GM19099 (cell line): ENCODE measurements around the gene POGZ.

Source experiments
- POLR2A ChIP-seq: IDR thresholded peaks from 3 replicates; pipeline ENCODE4 v1.6.1; 2011; ENCODE audit warnings: low read depth; ENCODE audit not compliant: insufficient read length; ENCODE audit errors: extremely low read depth

The POGZ gene

DNA sequence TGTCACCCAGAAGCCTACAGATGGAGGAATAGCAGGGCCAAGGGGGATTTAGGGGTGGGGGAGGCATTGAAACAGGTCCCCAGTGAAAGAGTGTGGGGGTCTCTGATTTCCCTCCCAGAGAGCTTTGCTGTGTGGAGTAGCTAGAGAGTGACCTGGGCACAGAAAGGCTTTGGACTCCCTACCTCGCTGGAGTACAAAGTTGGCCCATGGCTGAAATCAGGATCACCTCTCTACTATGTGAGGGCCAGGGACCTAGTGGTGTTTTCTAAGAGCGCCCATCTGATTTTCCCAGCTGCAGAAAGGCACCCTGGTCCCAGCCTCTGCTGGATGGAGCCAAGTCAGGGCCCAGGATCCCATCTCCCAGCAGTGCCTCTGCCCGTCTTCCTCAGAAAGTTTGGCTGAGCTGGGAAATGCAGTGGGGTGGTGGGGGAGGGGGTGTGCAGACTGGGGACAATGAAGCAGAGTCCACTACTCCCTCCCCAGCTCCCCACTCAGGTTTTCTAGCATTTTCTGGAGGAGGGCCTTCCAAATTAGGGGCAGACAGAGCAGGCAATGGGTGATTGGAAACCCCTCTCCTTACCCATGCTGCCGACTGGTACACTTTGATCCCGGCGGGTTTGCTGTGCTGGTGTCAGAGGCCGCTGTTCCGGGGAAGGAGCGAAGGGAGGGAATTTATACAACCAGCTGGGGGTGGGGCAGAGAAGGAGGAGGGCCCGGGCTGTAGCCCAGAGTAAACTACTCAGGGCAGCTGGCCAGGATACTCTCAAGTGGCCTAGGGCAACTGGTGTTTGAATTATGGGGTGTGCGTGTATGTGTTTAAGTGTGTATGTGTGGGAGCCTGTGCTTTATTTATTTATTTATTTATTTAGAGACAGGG, 87.0 kb downstream of the POGZ start, which contains the start of gene SELENBP1:
Gene SELENBP1, minus strand, starts transcription at position 648 of the 877 bp plus-strand sequence. Its CDS starts 64 bp downstream, at position 584.
- no peak for TF ChIP-seq POLR2A

DNA sequence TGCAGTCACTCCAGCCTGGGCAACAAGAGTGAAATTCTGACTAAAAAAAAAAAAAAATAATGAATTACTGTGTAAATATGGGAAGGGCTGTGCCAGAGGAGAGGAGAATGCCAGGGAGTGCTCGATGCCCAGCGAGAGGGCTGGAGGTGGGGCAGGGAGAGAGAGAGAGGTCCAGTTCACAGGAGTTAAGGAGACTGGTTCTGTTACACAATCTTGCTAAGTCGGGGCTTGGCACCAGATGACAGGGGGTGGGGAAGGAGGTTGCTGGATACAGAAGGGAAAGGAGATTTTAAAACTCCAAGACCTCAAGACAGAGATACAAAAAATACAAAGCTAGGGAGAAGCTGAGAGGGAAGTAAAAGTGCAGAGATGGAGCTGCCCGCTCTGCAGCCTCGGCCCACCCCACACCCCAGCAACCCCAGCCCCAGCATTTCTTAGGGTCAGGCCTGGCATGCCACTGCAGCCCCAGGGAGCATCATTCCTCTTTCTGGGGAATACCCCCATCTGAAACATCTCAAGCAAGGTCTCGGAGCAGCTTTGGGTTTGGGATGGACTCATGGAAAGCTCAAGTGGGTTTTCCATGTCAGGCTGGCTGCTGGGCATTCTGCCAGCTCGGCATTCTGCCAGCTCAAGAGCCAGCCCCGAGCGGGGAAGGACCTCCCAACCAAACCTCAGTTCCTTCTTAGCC, 87.8 kb downstream of the POGZ start:
- no peak for TF ChIP-seq POLR2A

DNA sequence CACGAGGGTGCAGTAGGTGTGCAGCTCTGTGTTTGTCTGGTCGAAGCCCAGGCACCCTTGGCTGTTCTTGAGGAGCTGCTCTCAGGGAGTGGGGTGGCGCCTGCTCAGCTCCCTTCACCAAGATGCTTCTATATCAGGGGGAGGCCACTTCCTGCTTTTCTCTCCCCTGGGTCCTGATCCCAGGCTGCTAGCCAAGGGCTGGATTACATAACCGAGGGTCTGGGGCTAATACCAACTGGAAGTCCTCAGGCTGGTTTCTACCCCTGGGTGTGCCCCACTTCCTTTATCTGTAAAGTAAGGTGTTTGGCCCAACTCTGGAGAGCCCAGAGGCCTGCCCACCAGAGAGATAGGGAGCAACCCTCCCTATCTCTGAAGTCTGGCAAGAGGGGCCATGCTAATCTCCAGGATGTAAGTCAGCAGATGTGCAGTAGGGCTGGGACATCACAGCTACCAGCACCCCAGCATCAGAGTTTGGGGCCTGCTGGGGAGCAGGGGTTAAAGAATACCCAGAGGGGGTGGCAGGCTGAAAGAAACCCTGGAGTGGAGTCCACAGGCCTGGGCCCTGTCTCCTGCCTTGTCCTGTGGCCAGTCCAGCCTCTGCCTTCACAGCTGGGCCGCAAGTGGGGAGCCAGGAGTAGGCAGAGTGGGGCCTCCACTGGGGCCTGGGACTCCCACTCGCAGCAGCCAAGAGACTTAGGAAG, 88.9 kb downstream of the POGZ start:
- no peak for TF ChIP-seq POLR2A

- TF ChIP-seq POLR2A: no peak
These were observed 89.7 kb downstream of the POGZ start for GRCh38 chr1:151369621-151370048.

GRCh38 chr1:151369302-151369610, 90.0 kb downstream of the POGZ start:
- no peak for TF ChIP-seq POLR2A

- no peak for TF ChIP-seq POLR2A
These were observed 90.6 kb downstream of the POGZ start for GRCh38 chr1:151368393-151369301.

GRCh38 chr1:151367658-151368392, 91.5 kb downstream of the POGZ start:
- no peak for TF ChIP-seq POLR2A

DNA sequence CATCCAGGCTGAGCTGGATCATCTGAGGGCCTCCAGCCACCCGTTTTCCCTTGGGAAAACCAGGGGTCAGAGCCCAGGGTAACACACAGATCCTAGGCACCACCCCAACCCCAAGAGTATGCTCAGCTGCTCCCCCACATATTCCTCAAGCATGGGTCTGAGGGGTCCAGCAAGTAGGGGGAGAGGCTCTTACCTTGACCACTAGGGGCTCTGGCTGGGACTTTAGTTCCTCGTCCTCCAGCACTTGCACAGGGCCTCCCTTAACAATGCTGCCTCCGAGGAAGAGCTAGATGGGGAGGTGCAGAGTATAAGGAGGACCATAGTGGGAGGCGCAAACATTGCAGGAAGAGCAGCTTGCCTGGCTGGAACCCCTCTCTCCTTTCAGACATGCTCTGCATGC, 94.3 kb downstream of the POGZ start:
- TF ChIP-seq POLR2A: no peak

DNA sequence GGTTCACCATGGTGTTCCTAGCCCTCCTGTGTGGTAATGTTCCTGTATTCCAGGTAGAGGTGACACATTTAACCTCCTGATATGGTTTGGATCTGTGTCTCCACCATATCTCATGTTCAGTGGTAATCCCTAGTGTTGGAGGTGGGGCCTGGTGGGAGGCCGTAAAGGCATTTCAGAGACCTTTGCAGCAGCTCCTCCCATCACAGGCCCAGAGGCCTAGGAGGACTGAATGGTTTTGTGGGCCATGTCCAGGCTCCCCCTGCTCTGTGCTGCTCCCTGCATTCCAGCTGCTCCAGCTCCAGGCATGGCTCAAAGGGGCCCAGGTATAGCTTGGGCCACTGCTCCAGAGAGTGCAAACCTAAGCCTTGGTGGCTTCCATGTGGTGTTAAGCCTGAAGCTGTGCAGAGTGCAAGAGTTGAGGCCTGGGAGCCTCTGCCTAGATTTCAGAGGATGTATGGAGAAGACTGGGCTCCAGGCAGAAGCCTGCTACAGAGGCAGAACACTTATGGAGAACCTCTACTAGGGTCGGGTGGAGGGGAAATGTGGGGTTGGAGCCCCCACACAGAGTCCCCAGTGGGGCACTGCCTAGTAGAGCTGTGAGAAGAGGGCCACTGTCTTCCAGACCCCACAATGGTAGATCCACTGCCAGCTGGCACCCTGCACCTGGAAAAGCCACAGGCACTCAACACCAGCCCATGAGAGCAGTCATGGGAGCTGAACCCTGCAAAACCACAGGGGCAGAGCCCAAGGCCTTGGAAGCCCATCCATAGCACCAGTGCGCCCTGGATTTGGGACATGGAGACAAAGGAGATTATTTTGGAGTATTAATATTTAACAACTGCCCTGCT, 96.8 kb downstream of the POGZ start:
- no peak for TF ChIP-seq POLR2A

DNA sequence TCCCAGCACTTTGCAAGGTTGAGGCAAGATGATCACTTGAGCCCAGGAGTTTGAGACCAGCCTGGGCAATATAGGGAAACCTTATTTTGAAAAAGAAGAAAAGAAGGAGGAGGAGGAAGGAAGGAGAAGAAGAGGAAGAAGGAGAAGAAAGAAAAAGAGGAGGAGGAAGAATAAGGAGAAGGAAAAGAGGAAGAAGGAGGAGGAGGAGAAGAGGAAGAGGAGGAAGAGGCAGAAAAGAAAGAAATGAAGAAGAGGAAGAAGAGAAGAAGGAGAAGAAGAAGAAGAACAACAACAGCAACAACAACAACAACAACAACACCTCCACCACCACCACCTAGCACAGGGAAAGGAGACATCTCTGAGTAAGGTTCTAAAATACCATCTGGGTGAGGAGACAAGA, 97.4 kb downstream of the POGZ start:
- no peak for TF ChIP-seq POLR2A

- TF ChIP-seq POLR2A: no peak
These were observed 102.6 kb downstream of the POGZ start for GRCh38 chr1:151356696-151357095.
